Trophoblast cell (in vitro differentiated cells and primary cell): ENCODE data around the gene NET1.
"Not testable (repeated sequence)": the region's sequence is repeated elsewhere in the genome, so short reads cannot be mapped to it uniquely, and the experiment has no call there.

ENCODE experiments used
- DNase-seq, 2 donors: peaks; one replicate each; pipeline ENCODE4 v3.0.0-alpha.2; 2016
- H2AFZ ChIP-seq: 2 replicates; pipeline ENCODE4 v1.6.1; 2013; ENCODE audit warnings: low read length, moderate library complexity, mild to moderate bottlenecking; ENCODE audit not compliant: insufficient read depth, poor library complexity
- H2AK5ac ChIP-seq: 2 replicates; pipeline ENCODE4 v1.6.1; 2013; ENCODE audit warnings: mild to moderate bottlenecking, low read length
- H2BK120ac ChIP-seq: 2 replicates; pipeline ENCODE4 v1.6.1; 2013; ENCODE audit warnings: low read length, mild to moderate bottlenecking, moderate library complexity; ENCODE audit not compliant: insufficient read depth, poor library complexity
- H2BK12ac ChIP-seq: 2 replicates; pipeline ENCODE4 v1.6.1; 2013; ENCODE audit warnings: mild to moderate bottlenecking, low read length, moderate library complexity
- H2BK5ac ChIP-seq: 2 replicates; pipeline ENCODE4 v1.6.1; 2013; ENCODE audit warnings: low read length, low read depth, moderate library complexity, mild to moderate bottlenecking; ENCODE audit not compliant: poor library complexity
- H3K14ac ChIP-seq: 2 replicates; pipeline ENCODE4 v1.6.1; 2013; ENCODE audit warnings: mild to moderate bottlenecking, low read length
- H3K18ac ChIP-seq: 2 replicates; pipeline ENCODE4 v1.6.1; 2013; ENCODE audit warnings: mild to moderate bottlenecking, low read length
- H3K23ac ChIP-seq: 2 replicates; pipeline ENCODE4 v1.6.1; 2013; ENCODE audit warnings: low read length
- H3K27ac ChIP-seq: 2 replicates; pipeline ENCODE4 v1.5.1; 2013; ENCODE audit warnings: low read depth, mild to moderate bottlenecking, inconsistent platforms, low read length, moderate library complexity
- H3K27me3 ChIP-seq: 2 replicates; pipeline ENCODE4 v1.6.1; 2013; ENCODE audit warnings: inconsistent platforms, mild to moderate bottlenecking, low read length, moderate library complexity; ENCODE audit not compliant: insufficient read depth
- H3K36me3 ChIP-seq, 2 experiments: 1 replicate in 1 of 2; 2 replicates in 1 of 2; pipeline ENCODE4 v1.6.1; 2013; ENCODE audit warnings: low read length in 2 of 2, mild to moderate bottlenecking in 2 of 2, moderate library complexity in 1 of 2; ENCODE audit not compliant: insufficient read depth in 2 of 2, control insufficient read depth in 1 of 2
- H3K4ac ChIP-seq: 2 replicates; pipeline ENCODE4 v1.6.1; 2013; ENCODE audit warnings: low read depth, mild to moderate bottlenecking, low read length, moderate library complexity
- H3K4me1 ChIP-seq, 2 experiments: 1 replicate in 1 of 2; 2 replicates in 1 of 2; pipeline ENCODE4 v1.6.1; 2013; ENCODE audit warnings: low read length in 2 of 2, mild to moderate bottlenecking in 2 of 2, moderate library complexity in 1 of 2; ENCODE audit not compliant: insufficient read depth in 2 of 2, control insufficient read depth in 1 of 2
- H3K4me2 ChIP-seq: 2 replicates; pipeline ENCODE4 v1.6.1; 2013; ENCODE audit warnings: inconsistent platforms, mild to moderate bottlenecking, low read length, moderate library complexity
- H3K4me3 ChIP-seq: 2 replicates; pipeline ENCODE4 v1.5.1; 2013; ENCODE audit warnings: mild to moderate bottlenecking, low read depth, low read length, inconsistent platforms
- H3K79me1 ChIP-seq: one replicate; pipeline ENCODE4 v1.6.1; 2013; ENCODE audit warnings: low read length
- H3K79me2 ChIP-seq: 2 replicates; pipeline ENCODE4 v1.6.1; 2013; ENCODE audit warnings: low read length, mild to moderate bottlenecking; ENCODE audit not compliant: control insufficient read depth, insufficient read depth, poor library complexity
- H3K9ac ChIP-seq: 2 replicates; pipeline ENCODE4 v1.6.1; 2013; ENCODE audit warnings: mild to moderate bottlenecking, low read length
- H3K9me3 ChIP-seq: 2 replicates; pipeline ENCODE4 v1.6.1; 2013; ENCODE audit warnings: low read depth, mild to moderate bottlenecking, control low read depth, inconsistent platforms, low read length; ENCODE audit not compliant: insufficient read depth
- H4K12ac ChIP-seq: 2 replicates; pipeline ENCODE4 v1.6.1; 2013; ENCODE audit warnings: low read depth, mild to moderate bottlenecking, low read length, moderate library complexity
- H4K8ac ChIP-seq: 2 replicates; pipeline ENCODE4 v1.6.1; 2013; ENCODE audit warnings: low read depth, mild to moderate bottlenecking, low read length, moderate library complexity
- H4K91ac ChIP-seq: one replicate; pipeline ENCODE4 v1.6.1; 2013; ENCODE audit warnings: low read depth, mild to moderate bottlenecking, low read length, moderate library complexity
- WGBS: extraction: QIAGEN DNeasy Blood & Tissue Kit; methylation state at CpG from one replicate; pipeline ENCODE4 v1.1.7; 2013; ENCODE audit warnings: missing lambda C conversion rate; ENCODE audit not compliant: insufficient read length, insufficient coverage; ENCODE audit errors: extremely low coverage; 5-methylcytosine and 5-hydroxymethylcytosine counted together

The NET1 gene

GRCh38 chr10:5468262-5469106 lies 56.1 kb downstream of the NET1 start:
- DNase-seq, result no peak
- H3K4me2 ChIP-seq, result no peak overlapping the region
- peak overlapping the region; percentile 97 for H2BK5ac ChIP-seq
- peak overlapping the region; percentile 99 for H3K27ac ChIP-seq
- H3K79me1 ChIP-seq, result peaks cover 59% of the 10 kb centered on the region
- no peaks in the 10 kb centered on the region for H3K36me3 ChIP-seq
- H4K8ac ChIP-seq, result peak overlapping the region; percentile 81
- H3K79me2 ChIP-seq, result peaks cover 17% of the 10 kb centered on the region
- no peaks in the 10 kb centered on the region for H3K27me3 ChIP-seq
- H3K14ac ChIP-seq, result peak overlapping the region; percentile 95
- H3K4me1 ChIP-seq, result peaks cover 44 to 52% of the 10 kb centered on the region in 2 experiments
- no peak overlapping the region for H4K12ac ChIP-seq
- peak overlapping the region; percentile 87 for H3K4ac ChIP-seq
- H2BK12ac ChIP-seq, result peak overlapping the region; percentile 98
- H2AK5ac ChIP-seq, result peak overlapping the region; percentile 99
- no peak overlapping the region for H3K9ac ChIP-seq
- WGBS, result no CpG with 5 or more reads among the region's 8 CpGs
- H3K4me3 ChIP-seq, result no peak overlapping the region
- peaks cover 2% of the 10 kb centered on the region for H3K9me3 ChIP-seq
- H3K18ac ChIP-seq, result peak overlapping the region; percentile 92
- peak overlapping the region; percentile 97 for H2BK120ac ChIP-seq
- H4K91ac ChIP-seq, result peak overlapping the region; percentile 100
- no peak overlapping the region for H3K23ac ChIP-seq
- peak overlapping the region; percentile 7 for H2AFZ ChIP-seq

- Histone ChIP-seq H3K4me1 (peaks cover 41 to 47% of the 10 kb centered on the region in 2 experiments), H3K27ac (no peak overlapping the region), H3K36me3 (no peaks in the 10 kb centered on the region), H3K4ac (peak overlapping the region; percentile 44), H3K4me2 (no peak overlapping the region), H4K8ac (peak overlapping the region; percentile 63), H3K79me2 (peaks cover 17% of the 10 kb centered on the region), H4K12ac (no peak overlapping the region), H2AK5ac (peak overlapping the region; percentile 99), H3K23ac (no peak overlapping the region), H3K27me3 (no peaks in the 10 kb centered on the region), H2BK120ac (peak overlapping the region; percentile 97), H2AFZ (peak overlapping the region; percentile 11), H3K18ac (peak overlapping the region; percentile 92), H3K14ac (peak overlapping the region; percentile 95), H4K91ac (peak overlapping the region; percentile 100), H2BK12ac (peak overlapping the region; percentile 98), H3K9me3 (peaks cover 2% of the 10 kb centered on the region), H3K4me3 (no peak overlapping the region), H2BK5ac (peak overlapping the region; percentile 97), H3K79me1 (peaks cover 54% of the 10 kb centered on the region), H3K9ac (no peak overlapping the region)
- DNase-seq, result no peak
- WGBS, result no CpG with 5 or more reads among the region's 15 CpGs
Observed at GRCh38 chr10:5469353-5470061, 57.1 kb downstream of the NET1 start.

- H4K12ac ChIP-seq, result no peak overlapping the region
- H2BK5ac ChIP-seq, result peak overlapping the region; percentile 10
- H3K4me1 ChIP-seq, result peaks cover 38 to 43% of the 10 kb centered on the region in 2 experiments
- peak overlapping the region; percentile 98 for H2BK12ac ChIP-seq
- no peak overlapping the region for H3K4me2 ChIP-seq
- H3K27ac ChIP-seq, result no peak overlapping the region
- H3K9me3 ChIP-seq, result peaks cover 2% of the 10 kb centered on the region
- peaks cover 17% of the 10 kb centered on the region for H3K79me2 ChIP-seq
- H3K4me3 ChIP-seq, result no peak overlapping the region
- no peaks in the 10 kb centered on the region for H3K36me3 ChIP-seq
- no peak overlapping the region for H3K23ac ChIP-seq
- peak overlapping the region; percentile 49 for H4K8ac ChIP-seq
- peak overlapping the region; percentile 99 for H2AK5ac ChIP-seq
- WGBS, result no CpG with 5 or more reads among the region's 15 CpGs
- H2AFZ ChIP-seq, result peak overlapping the region; percentile 11
- no peak overlapping the region for H3K9ac ChIP-seq
- peak overlapping the region; percentile 79 for H3K14ac ChIP-seq
- peak overlapping the region; percentile 100 for H4K91ac ChIP-seq
- peak overlapping the region; percentile 44 for H3K4ac ChIP-seq
- peaks cover 50% of the 10 kb centered on the region for H3K79me1 ChIP-seq
- no peak for DNase-seq
- no peaks in the 10 kb centered on the region for H3K27me3 ChIP-seq
- H2BK120ac ChIP-seq, result peak overlapping the region; percentile 97
- peak overlapping the region; percentile 75 for H3K18ac ChIP-seq
Observed at GRCh38 chr10:5470062-5470751, 57.9 kb downstream of the NET1 start.

- H3K4me2 ChIP-seq, H4K12ac ChIP-seq, H3K27me3 ChIP-seq, H3K36me3 ChIP-seq, H3K9ac ChIP-seq, H2BK5ac ChIP-seq, H3K4ac ChIP-seq, H3K14ac ChIP-seq, H3K27ac ChIP-seq, H3K4me3 ChIP-seq, H3K9me3 ChIP-seq, H2BK12ac ChIP-seq, H3K79me2 ChIP-seq, H3K18ac ChIP-seq, H2AFZ ChIP-seq, H4K91ac ChIP-seq, H4K8ac ChIP-seq, H2AK5ac ChIP-seq, H2BK120ac ChIP-seq, H3K23ac ChIP-seq: not testable (repeated sequence)
- peak in 1 of 2 donors; percentile 46 for DNase-seq
- Histone ChIP-seq H3K4me1 (peaks cover 13 to 14% of the 10 kb centered on the region in 2 experiments), H3K79me1 (peaks cover 28% of the 10 kb centered on the region)
- no CpG with 5 or more reads among the region's 4 CpGs for WGBS
Observed at GRCh38 chr10:5474642-5475041, 62.3 kb downstream of the NET1 start.
